K562 (cell line): ENCODE data around the gene PITPNC1.

Source experiments
- JUND ChIP-seq, 2 experiments: IDR thresholded peaks; 2 replicates in 1 of 2; 3 replicates in 1 of 2; pipeline ENCODE4 v1.6.1; 2011; ENCODE audit warnings: borderline replicate concordance in 2 of 2, low read depth in 2 of 2, low read length in 2 of 2, improper control_type of control experiment in 1 of 2, missing biosample characterization in 1 of 2, missing genetic modification characterization in 1 of 2, missing genetic modification reagents in 1 of 2
- RFX5 ChIP-seq: IDR thresholded peaks from 2 replicates; pipeline ENCODE4 v1.6.1; 2011; ENCODE audit warnings: low read depth, mild to moderate bottlenecking, improper control_type of control experiment, low read length
- SIX5 ChIP-seq, 2 experiments: IDR thresholded peaks; 2 replicates each; pipeline ENCODE4 v1.6.1; 2011; ENCODE audit warnings: low read length in 2 of 2, borderline replicate concordance in 1 of 2, low read depth in 1 of 2, mild to moderate bottlenecking in 1 of 2, moderate library complexity in 1 of 2; ENCODE audit not compliant: insufficient read depth in 1 of 2
- TCF7 ChIP-seq: sonication (generic); IDR thresholded peaks from 2 replicates; pipeline ENCODE4 v1.6.1; 2016; ENCODE audit warnings: antibody characterized with exemption, borderline replicate concordance
- TF ChIP-seq, protein P1 (sequence below), 2 experiments: fragments of 450-650 bp; formaldehyde crosslinking in 1 of 2; IDR thresholded peaks; 2 replicates each; pipeline versions ENCODE4 v1.4.0 to v1.6.1; 2014 to 2020; ENCODE audit warnings: mild to moderate bottlenecking in 2 of 2, borderline replicate concordance in 1 of 2, low read depth in 1 of 2

DNA sequence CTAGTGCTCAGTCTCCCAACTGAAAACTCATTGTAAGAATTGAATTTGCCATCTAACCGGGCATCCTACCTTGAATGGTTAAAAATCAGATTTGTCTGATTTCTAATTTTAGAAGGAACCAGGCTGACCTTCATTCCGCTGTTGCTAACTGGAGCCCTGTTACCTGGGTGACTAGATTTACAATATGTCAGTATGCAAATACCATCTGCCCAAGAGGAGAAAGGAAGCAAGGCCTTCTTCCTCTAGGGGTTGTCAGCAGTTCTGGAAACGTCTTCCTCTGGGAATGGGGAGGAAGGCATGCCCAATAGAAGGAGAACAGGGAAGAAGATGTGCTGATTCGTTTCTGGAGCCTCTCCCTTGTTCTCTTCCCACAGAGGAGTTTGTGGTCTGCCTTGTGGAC lies 137.9 kb downstream of the PITPNC1 start:
- no peak for TF ChIP-seq JUND (IDR thresholded peaks at IDR 0.05; ENCODE audit: borderline replicate concordance, low read depth, low read length)
- no peak for TF ChIP-seq JUND (tag; IDR thresholded peaks at IDR 0.05; ENCODE audit: borderline replicate concordance, low read depth, low read length)
- no peak for TF ChIP-seq TCF7
- TF ChIP-seq, protein P1, sequence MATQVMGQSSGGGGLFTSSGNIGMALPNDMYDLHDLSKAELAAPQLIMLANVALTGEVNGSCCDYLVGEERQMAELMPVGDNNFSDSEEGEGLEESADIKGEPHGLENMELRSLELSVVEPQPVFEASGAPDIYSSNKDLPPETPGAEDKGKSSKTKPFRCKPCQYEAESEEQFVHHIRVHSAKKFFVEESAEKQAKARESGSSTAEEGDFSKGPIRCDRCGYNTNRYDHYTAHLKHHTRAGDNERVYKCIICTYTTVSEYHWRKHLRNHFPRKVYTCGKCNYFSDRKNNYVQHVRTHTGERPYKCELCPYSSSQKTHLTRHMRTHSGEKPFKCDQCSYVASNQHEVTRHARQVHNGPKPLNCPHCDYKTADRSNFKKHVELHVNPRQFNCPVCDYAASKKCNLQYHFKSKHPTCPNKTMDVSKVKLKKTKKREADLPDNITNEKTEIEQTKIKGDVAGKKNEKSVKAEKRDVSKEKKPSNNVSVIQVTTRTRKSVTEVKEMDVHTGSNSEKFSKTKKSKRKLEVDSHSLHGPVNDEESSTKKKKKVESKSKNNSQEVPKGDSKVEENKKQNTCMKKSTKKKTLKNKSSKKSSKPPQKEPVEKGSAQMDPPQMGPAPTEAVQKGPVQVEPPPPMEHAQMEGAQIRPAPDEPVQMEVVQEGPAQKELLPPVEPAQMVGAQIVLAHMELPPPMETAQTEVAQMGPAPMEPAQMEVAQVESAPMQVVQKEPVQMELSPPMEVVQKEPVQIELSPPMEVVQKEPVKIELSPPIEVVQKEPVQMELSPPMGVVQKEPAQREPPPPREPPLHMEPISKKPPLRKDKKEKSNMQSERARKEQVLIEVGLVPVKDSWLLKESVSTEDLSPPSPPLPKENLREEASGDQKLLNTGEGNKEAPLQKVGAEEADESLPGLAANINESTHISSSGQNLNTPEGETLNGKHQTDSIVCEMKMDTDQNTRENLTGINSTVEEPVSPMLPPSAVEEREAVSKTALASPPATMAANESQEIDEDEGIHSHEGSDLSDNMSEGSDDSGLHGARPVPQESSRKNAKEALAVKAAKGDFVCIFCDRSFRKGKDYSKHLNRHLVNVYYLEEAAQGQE (IDR thresholded peaks at IDR 0.05; ENCODE audit: borderline replicate concordance): no peak
- TF ChIP-seq, protein P1 (CRISPR knock-in tag; IDR thresholded peaks at IDR 0.05; ENCODE audit: low read depth): no peak
- TF ChIP-seq SIX5 (IDR thresholded peaks at IDR 0.05; ENCODE audit: borderline replicate concordance in 1 of 2, insufficient read depth in 1 of 2, low read depth in 1 of 2, low read length in 2 of 2): no peak
- TF ChIP-seq RFX5: no peak
